H1 (cell line): Measurements from ENCODE around the gene RPRM. TPM values are rescaled to one million over a fixed set of nuclear protein-coding genes. Genes with fewer than 3 reads are reported as not detected.

ENCODE experiments used
- CTCF ChIP-seq, 3 experiments: IDR thresholded peaks; 1 replicate in 2 of 3; 2 replicates in 1 of 3; pipeline versions ENCODE4 v1.5.1 to v1.6.1; 2011; ENCODE audit warnings: low read length in 3 of 3, mild to moderate bottlenecking in 3 of 3, inconsistent platforms in 2 of 3, low read depth in 1 of 3, moderate library complexity in 1 of 3; ENCODE audit not compliant: insufficient read depth in 1 of 3; ENCODE audit errors: control extremely low read depth in 1 of 3
- polyA plus RNA-seq, 7 experiments: library from polyadenylated mRNA; depleted of rRNA in 3 of 7; stranded (reverse) in 5 of 7; unstranded in 2 of 7; fragments of >200 nt in 5 of 7; fragments of 200-250 nt in 2 of 7; gene quantifications; 1 replicate in 5 of 7; 2 replicates in 1 of 7; 4 replicates in 1 of 7; pipeline versions ENCODE4 v1.2.1 to v1.2.3, GENCODE V29; 2011 to 2013; ENCODE audit warnings: missing spikeins in 2 of 7, mixed read lengths in 2 of 7
- total RNA-seq: library from RNA; stranded (reverse); fragmentation: NEBNext Ultra II Directional; extraction: Animal tissue kit (Norgen Biotek cat#: 25700); gene quantifications from 2 replicates; pipeline ENCODE4 v1.2.1, GENCODE V29; 2021

The RPRM gene
- total and polyA plus RNA-seq, 2 of the 8 experiments (the other 6 are each of a cell fraction or from before 2014, with no cell fraction given) = 11.0 to 16.3 TPM

- peak; percentile 90 to 91 (median 91) for TF ChIP-seq CTCF (IDR thresholded peaks at IDR 0.05; ENCODE audit: control extremely low read depth in 1 of 3, insufficient read depth in 1 of 3, low read depth in 1 of 3, low read length in 3 of 3)
Measured at GRCh38 chr2:153478289-153479261, at the start of gene RPRM (continued).
